Measurements from ENCODE around the gene PWWP2A. TPM values are rescaled to one million over a fixed set of nuclear protein-coding genes. Genes with fewer than 3 reads are reported as not detected.
"Not testable (repeated sequence)": the region's sequence is repeated elsewhere in the genome, so short reads cannot be mapped to it uniquely, and the experiment has no call there.

PWWP2A gene
- total and polyA plus RNA-seq, 11 donors, result 3.5 to 13.7 (median 10.1) TPM

- no peaks in the 10 kb centered on the region for H3K9me3 ChIP-seq
- DNase-seq (no peak), ATAC-seq (no peak)
- H3K27me3 ChIP-seq, result no peaks in the 10 kb centered on the region
- no peak overlapping the region for H3K4me3 ChIP-seq
- no peak overlapping the region for H3K27ac ChIP-seq
- intact Hi-C loops (cut with DNase I), result no loop called here
- WGBS, 4 donors, result 80 to 90% (median 83%) methylated on average over 3 of the region's 3 CpGs
- H3K4me1 ChIP-seq, result peaks cover 0 to 7% (median 0%) of the 10 kb centered on the region in 12 donors
- H3K36me3 ChIP-seq, result no peaks in the 10 kb centered on the region
- TF ChIP-seq, protein P1, sequence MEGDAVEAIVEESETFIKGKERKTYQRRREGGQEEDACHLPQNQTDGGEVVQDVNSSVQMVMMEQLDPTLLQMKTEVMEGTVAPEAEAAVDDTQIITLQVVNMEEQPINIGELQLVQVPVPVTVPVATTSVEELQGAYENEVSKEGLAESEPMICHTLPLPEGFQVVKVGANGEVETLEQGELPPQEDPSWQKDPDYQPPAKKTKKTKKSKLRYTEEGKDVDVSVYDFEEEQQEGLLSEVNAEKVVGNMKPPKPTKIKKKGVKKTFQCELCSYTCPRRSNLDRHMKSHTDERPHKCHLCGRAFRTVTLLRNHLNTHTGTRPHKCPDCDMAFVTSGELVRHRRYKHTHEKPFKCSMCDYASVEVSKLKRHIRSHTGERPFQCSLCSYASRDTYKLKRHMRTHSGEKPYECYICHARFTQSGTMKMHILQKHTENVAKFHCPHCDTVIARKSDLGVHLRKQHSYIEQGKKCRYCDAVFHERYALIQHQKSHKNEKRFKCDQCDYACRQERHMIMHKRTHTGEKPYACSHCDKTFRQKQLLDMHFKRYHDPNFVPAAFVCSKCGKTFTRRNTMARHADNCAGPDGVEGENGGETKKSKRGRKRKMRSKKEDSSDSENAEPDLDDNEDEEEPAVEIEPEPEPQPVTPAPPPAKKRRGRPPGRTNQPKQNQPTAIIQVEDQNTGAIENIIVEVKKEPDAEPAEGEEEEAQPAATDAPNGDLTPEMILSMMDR (IDR thresholded peaks at IDR 0.05), result no peak
- TF ChIP-seq POLR2A (IDR thresholded peaks at IDR 0.05), result no peak
Observed at GRCh38 chr5:160150381-160150780, 31.1 kb upstream of the PWWP2A start.

DNA sequence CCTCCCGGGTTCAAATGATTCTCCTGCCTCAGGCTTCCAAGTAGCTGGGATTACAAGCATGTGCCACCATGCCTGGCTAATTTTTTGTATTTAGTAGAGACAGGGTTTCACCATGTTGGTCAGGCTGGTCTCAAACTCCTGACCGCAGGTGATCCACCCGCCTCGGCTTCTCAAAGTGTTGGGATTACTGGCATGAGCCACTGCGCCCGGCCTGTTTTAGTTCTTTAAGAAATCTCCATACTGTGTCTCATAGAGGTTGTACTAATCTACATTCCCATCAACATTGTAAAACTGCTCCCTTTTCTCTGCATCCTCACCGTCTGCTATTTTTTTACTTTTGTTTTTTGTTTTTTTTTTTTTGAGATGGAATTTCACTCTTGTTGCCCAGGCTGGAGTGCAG is 25.2 kb upstream of the PWWP2A start:
- H3K9me3 ChIP-seq; ATAC-seq; DNase-seq; H3K27ac ChIP-seq; H3K36me3 ChIP-seq; H3K4me1 ChIP-seq; H3K27me3 ChIP-seq; intact Hi-C loops (cut with DNase I); H3K4me3 ChIP-seq: not testable (repeated sequence)
- WGBS, 4 donors, result 89 to 96% (median 91%) methylated on average over 7 of the region's 7 CpGs

DNA sequence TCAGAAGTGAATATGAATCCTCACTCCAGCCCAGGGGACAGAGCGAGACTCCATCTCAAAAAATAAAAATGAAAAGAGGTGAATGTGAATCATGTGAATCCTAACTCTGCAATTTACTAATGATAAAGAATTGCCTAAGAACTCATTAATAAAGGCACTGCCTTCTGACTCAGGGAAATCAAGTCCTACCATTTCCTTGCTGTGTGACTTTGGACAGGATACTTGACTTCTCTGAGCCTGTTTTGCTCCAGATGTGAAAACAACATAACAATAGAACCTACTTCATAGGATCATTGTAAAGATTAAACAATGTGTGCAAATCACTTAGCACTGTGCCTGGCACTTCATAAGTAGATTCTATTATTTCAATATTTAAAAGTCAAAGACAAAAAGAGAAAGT is 15.1 kb upstream of the PWWP2A start:
- 94 to 100% (median 100%) methylated on average over 1 of the region's 1 CpG for WGBS, 4 donors
- intact Hi-C loops (cut with DNase I), result no loop called here
- no peaks in the 10 kb centered on the region for H3K9me3 ChIP-seq
- no peaks in the 10 kb centered on the region for H3K36me3 ChIP-seq
- ATAC-seq, result no peak
- TF ChIP-seq POLR2A (IDR thresholded peaks at IDR 0.05), result no peak
- TF ChIP-seq, protein P1 (IDR thresholded peaks at IDR 0.05), result no peak
- no peak overlapping the region for H3K27ac ChIP-seq
- no peaks in the 10 kb centered on the region for H3K27me3 ChIP-seq
- no peak for DNase-seq
- H3K4me3 ChIP-seq, result no peak overlapping the region
- peaks cover 0 to 11% (median 3%) of the 10 kb centered on the region in 12 donors for H3K4me1 ChIP-seq

DNA sequence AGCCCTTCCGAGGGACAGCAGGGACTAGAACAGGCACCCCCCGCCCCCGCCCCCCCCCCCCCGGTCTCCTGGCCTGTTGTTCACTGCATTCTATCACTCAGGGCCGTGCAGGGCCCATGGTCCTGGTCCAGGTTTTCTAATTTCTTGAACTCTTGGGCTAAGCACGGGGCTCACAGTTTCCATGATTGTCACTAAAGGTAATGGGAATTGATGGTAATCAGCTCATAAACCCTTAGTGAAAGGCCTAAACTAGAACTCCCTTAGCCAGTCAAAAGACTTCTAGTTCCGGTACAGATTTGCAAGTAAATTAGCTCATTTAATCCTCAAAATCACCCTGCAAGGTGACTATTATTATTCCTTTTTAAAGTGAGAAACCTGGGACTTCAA is 14.7 kb upstream of the PWWP2A start:
- Histone ChIP-seq H3K36me3 (no peaks in the 10 kb centered on the region), H3K4me3 (peak overlapping the region in 3 of 12 donors; percentile 10 to 30 (median 26)), H3K27ac (peak overlapping the region in 3 of 12 donors; percentile 6 to 69 (median 14)), H3K27me3 (no peaks in the 10 kb centered on the region), H3K4me1 (peaks cover 0 to 11% (median 3%) of the 10 kb centered on the region in 12 donors), H3K9me3 (no peaks in the 10 kb centered on the region)
- intact Hi-C loops (cut with DNase I), result no loop called here
- 36 to 44% (median 42%) methylated on average over 4 to 7 of the region's 7 CpGs for WGBS, 4 donors
- TF ChIP-seq, protein P1 (IDR thresholded peaks at IDR 0.05), result no peak
- no peak for TF ChIP-seq POLR2A (IDR thresholded peaks at IDR 0.05)
- no peak for DNase-seq
- peak; percentile 19 to 61 (median 42) for ATAC-seq

All from heart left ventricle (tissue), 16 donors.